NCI-H82 treated with DMSO at 0.1 percent for 48 hours (cell line): ENCODE data around the gene CARD19.

Experiments used
- DNase-seq: peaks from one replicate; lab custom pipeline; 2025; ENCODE audit not compliant: unreplicated experiment; lab: John Stamatoyannopoulos, UW

The CARD19 gene

DNA sequence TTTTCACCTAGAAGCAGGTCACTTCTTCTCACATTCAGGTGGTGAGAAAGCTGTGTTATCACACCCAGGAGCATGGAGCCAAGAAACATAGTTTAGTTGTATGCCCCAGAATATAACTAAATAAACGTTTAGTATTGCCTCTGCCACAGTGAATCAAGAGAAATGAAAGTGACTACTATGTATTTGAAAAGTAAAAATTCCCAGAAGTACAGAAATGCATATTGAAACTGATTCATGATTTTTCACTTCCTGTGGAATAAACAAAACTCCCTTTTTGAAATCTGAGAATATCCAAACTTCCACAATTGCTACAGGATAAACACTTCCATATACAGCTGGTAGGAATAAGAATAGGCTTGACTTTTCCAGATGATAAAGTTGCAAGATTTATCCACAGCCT, 53.3 kb downstream of the CARD19 start:
- no peak for DNase-seq

DNA sequence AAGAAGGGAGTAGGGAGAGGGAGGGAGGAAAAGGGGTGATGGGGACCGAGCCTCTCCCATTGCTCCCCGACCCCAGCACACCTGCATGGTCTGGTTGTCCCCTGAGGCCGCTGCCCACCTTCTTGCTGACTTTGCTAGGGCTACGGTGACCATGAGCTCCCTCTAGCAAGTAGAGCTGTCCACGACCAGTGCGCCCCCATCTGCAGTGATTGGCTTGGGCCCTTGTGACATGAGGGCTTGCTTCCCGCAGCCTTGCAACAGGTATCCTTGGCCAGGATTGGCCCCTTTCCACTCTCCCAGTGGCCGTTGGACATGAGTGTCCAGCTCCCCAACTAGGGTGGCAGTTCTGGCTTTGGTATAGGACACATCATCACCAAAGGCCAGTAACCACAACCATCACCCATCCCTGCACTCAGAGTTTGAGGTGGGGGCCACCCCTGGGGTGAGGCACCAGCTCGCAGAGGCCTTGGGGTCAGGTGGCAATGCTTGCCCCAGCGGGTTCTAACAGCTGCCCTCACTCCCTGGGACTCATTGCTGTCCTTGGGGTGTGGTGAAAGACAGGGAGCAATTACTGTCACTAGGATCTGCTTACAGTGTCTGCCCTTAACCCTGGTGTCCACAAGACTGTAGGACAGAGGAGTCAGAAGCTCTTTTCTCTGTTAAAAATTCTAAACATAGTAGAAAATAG, 55.2 kb downstream of the CARD19 start:
- DNase-seq: no peak

DNA sequence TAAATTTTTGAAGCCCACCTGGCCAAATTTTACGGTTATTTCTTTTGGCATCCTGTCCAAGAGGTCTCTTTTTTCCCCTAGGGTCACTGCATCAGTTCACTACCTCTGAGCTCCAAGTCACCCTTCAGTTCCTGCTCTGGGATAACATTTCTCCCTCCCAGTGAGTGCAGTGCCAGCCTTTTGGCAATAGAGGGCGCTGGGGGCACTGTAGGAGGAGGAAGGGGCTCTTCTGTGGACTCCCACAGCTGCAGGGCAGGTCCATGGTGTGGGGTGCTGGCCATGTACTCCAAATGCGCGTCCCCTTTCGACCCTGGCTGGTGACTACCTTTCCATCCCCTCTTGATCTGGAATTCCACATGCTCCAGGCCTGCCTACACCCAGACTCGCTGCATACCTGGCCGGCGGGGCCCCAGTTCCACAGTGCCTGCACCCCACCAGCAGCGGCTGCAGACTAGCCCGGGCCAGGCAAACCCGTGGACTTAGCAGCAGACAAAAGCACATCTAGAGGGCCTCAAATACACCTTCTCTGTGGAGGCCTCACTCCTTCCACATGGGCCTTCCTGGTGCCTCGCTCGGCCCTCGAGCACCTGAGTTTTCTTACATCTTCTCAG, 58.4 kb downstream of the CARD19 start:
- DNase-seq: peak; percentile 19

DNA sequence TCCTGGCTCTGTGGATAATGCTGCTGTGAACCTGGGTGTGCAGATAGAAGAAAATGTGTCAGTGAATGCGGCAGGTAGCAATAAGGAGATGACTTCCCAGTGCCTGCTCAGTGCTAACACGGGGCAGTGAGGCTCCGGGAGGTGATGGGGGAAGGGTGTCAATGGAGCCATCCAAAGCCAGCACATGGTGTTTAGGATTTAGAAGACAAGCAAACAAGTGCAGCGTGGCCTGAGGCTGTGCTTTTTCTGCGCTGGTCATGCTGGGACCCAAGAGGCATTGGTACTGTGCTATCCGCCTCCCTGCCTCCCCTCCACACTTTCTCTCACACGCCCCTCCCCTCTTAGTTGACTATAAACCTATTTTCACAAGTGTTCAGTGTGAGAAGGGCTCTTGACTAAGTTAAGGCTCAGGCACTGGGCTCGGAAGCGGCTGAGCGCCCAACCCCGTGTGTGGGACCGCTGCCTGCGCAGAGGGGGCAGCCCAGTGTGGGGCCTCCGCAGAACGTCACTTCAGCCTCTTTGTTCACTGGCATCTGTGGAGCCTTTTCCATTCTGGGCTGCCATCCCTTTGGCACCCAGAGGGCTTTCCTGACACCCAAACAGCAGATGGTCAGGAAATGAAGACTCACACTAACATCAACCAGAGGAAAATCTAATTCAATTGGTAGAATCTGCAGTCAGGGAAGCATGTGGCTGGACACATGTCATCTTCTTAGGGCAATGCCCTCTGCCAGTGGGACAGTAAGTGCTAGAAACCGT, 59.9 kb downstream of the CARD19 start:
- no peak for DNase-seq

DNA sequence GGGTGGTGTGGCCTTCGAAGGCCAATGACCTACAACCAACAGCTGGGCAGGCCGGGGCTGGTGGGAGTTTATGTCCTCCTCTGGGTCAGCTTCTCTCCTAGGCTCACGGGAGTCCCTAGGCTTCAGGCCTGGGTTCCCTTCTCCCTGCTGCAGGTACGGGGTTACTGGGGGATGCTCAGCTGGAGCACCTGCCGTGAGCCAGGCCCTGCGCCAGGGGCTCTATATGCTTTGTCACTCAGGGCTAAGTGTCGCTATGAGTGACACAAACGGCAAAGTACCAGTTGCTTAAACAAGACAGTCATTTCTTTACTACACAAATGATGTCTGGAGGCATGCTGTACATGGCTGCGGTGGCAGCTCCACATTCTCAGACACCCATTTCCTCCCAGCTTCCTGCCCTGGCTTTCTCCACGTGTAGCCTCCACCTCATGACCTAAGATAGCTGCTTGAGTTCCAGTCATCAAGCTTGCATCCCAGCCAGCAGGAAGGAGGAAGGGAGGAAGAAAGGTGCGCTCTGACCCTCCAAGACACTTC, 60.5 kb downstream of the CARD19 start:
- DNase-seq: no peak

DNA sequence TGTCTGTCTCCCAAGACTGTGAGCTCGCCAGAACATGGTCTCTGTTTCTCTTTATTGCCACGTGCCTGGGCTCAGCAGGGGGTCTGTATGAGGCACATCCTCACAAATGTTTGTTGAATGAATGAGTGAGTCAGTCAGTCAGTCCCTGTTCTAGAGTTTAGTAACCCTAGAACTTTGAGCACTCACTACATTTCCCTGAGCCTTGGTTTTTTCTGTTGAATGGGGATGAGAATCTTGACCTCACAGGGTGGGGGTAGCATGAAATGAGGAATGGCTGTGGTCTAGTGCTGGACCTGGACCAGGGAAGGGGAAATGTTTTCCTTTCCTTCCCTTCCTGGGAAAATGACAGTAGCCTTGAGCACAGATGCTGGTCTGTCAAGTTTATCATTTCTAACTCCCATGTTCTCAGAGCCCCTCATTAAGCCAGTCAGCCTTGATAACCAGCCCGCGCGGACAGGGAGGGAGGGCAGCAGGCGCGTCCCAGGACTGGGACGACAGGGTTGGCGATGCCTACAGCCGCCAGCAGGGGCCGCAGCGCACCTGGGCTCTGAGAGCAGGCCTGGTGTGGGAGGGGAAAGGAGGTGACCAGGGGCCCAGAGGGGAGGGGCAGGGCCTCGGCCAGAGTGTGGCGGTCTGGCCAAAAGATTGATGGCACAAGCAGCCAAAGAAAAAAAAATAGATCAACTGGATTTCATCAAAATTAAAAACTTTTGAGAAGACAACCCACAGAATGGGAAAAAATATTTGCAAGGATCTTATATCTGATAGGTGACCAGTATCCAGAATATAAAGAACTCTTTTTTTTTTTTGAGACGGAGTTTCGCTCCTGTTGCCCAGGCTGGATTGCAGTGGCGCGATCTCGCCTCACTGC, 63.8 kb downstream of the CARD19 start:
- peak; percentile 16 for DNase-seq

DNA sequence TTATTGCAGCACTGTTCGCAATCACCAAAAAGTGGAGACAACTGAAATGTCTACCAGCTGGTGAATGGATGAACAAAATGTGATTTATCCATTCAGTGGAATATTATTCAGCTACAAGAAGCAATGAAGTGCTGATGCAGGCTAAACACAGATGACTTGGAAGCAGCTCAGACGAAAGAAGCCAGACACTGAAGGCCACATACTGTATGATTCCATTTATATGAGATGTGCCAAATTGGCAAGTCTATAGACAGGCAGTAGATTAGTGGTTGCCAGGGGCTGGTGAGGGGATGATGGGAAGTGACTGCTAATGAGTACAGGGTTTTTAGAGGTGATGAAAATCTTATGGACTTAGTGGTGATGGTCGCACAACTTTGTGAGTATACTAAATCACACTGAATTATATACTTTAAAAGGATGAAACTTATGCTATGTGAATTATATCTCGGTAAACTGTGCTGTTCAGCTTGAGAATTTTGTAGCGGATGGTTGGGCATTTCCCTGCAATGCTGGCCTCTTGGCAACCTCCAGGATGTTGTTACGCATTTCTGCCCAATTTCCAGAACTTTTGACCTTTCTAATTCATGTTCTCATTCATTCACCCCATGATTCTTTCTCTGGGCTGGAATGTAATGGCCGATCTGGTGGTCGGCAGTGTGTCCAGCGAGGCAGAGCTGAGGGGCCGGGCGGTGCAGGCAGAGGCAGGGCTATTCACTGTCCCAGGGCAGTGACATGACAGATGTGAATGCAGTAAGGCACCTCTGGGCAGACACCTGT, 66.0 kb downstream of the CARD19 start:
- no peak for DNase-seq
